HCT116 (cell line): ENCODE measurements around the gene CD320. TPM values are rescaled to one million over a fixed set of nuclear protein-coding genes. Genes with fewer than 3 reads are reported as not detected.

ENCODE experiments used
- ATAC-seq: fragments of 200-7000 bp; cut with Tn5 transposase; 2 replicates; pipeline ENCODE4 v1.9.1; 2020; ENCODE audit warnings: mild to moderate bottlenecking, moderate library complexity
- BruUV-seq: library from RNA; stranded (reverse); fragments of 400-500 nt; replicated peaks from 2 replicates; lab custom pipeline; 2021; lab: Mats Ljungman, UMichigan
- CTCF ChIA-PET: fragments of 300-600 bp; sonication (Branson Sonifier 250); formaldehyde crosslinking; loops from one replicate; lab custom pipeline; 2021; ENCODE audit warnings: antibody characterized with exemption; lab: Charles Lee
- POLR2A ChIA-PET: fragments of 300-600, 350-600 bp; sonication (Branson Sonifier 250); formaldehyde crosslinking; loops from one replicate; lab custom pipeline; 2021; ENCODE audit warnings: antibody characterized with exemption; lab: Charles Lee
- RAD21 ChIA-PET, 2 experiments: fragments of 300-600 bp; sonication (Branson Sonifier 250); formaldehyde crosslinking; loops; one replicate each; lab custom pipeline; 2023; ENCODE audit warnings: low total read pairs in 2 of 2; ENCODE audit not compliant: uncharacterized antibody in 2 of 2, unreplicated experiment in 2 of 2, low non-redundant PET in 1 of 2; lab: Charles Lee
- DNase-seq: peaks from one replicate; pipeline ENCODE4 v3.0.0-alpha.2; 2010; ENCODE audit warnings: low read depth, low spot score
- H2AFZ ChIP-seq: fragments of 200-600 bp; shearing (Covaris generic), sonication (generic); 2 replicates; pipeline ENCODE4 v1.6.1; 2017; ENCODE audit warnings: low read depth, mixed run types, mixed read lengths, antibody characterized with exemption, low read length; ENCODE audit not compliant: poor library complexity, severe bottlenecking
- H3K27ac ChIP-seq: 2 replicates; pipeline ENCODE4 v1.5.1; 2012; ENCODE audit warnings: low read depth, low read length
- H3K27me3 ChIP-seq: fragments of 200-600 bp; sonication (generic); 2 replicates; pipeline ENCODE4 v1.6.1; 2016; ENCODE audit warnings: mixed run types, low read length, mixed read lengths; ENCODE audit not compliant: insufficient read depth
- H3K36me3 ChIP-seq, 2 experiments: fragments of 200-500 bp in 1 of 2; fragments of 200-600 bp in 1 of 2; sonication (Bioruptor generic) in 1 of 2; sonication (generic) in 1 of 2; 2 replicates each; pipeline versions ENCODE4 v1.5.1 to v1.6.1; 2014 to 2016; ENCODE audit warnings: low read length in 2 of 2, inconsistent platforms in 1 of 2, mixed read lengths in 1 of 2, mixed run types in 1 of 2; ENCODE audit not compliant: insufficient read depth in 2 of 2, control insufficient read depth in 1 of 2
- H3K4me1 ChIP-seq, 2 experiments: fragments of 200-600 bp in 1 of 2; sonication (generic) in 1 of 2; 2 replicates each; pipeline versions ENCODE4 v1.5.1 to v1.6.1; 2012 to 2017; ENCODE audit warnings: low read length in 2 of 2, inconsistent platforms in 1 of 2, mild to moderate bottlenecking in 1 of 2, mixed read lengths in 1 of 2, mixed run types in 1 of 2, moderate library complexity in 1 of 2; ENCODE audit not compliant: insufficient read depth in 2 of 2, control insufficient read depth in 1 of 2
- H3K4me2 ChIP-seq: fragments of 200-600 bp; sonication (generic); 2 replicates; pipeline ENCODE4 v1.6.1; 2017; ENCODE audit warnings: mixed run types, low read length, mixed read lengths
- H3K4me3 ChIP-seq, 2 experiments: fragments of 200-600 bp in 1 of 2; sonication (generic) in 1 of 2; replicated peaks in 1 of 2; 2 replicates each; pipeline ENCODE4 v1.5.1; 2011 to 2016; ENCODE audit warnings: low read length in 2 of 2, control low read depth in 1 of 2, low read depth in 1 of 2, mild to moderate bottlenecking in 1 of 2, mixed read lengths in 1 of 2, mixed run types in 1 of 2
- H3K79me2 ChIP-seq: fragments of 200-600 bp; sonication (generic); 2 replicates; pipeline ENCODE4 v1.6.1; 2017; ENCODE audit warnings: mild to moderate bottlenecking, mixed run types, low read length, moderate library complexity, mixed read lengths; ENCODE audit not compliant: insufficient read depth
- H3K9ac ChIP-seq: fragments of 200-600 bp; sonication (generic); 2 replicates; pipeline ENCODE4 v1.6.1; 2016; ENCODE audit warnings: low read length, mixed read lengths
- H3K9me2 ChIP-seq: fragments of 200-600 bp; sonication (generic), shearing (Covaris generic); 2 replicates; pipeline ENCODE4 v1.6.1; 2017; ENCODE audit warnings: mixed run types, mild to moderate bottlenecking, moderate library complexity; ENCODE audit not compliant: insufficient read depth
- H3K9me3 ChIP-seq, 2 experiments: fragments of 200-500 bp in 1 of 2; fragments of 200-600 bp in 1 of 2; sonication (Bioruptor generic) in 1 of 2; sonication (generic) in 1 of 2; 2 replicates each; pipeline ENCODE4 v1.6.1; 2014 to 2017; ENCODE audit warnings: low read length in 2 of 2, mixed read lengths in 2 of 2, inconsistent platforms in 1 of 2, low read depth in 1 of 2, mild to moderate bottlenecking in 1 of 2, mixed run types in 1 of 2, moderate library complexity in 1 of 2; ENCODE audit not compliant: control insufficient read depth in 1 of 2, insufficient read depth in 1 of 2
- H4K20me1 ChIP-seq: fragments of 200-600 bp; sonication (generic), shearing (Covaris generic); 2 replicates; pipeline ENCODE4 v1.6.1; 2017; ENCODE audit warnings: mixed run types, mild to moderate bottlenecking, moderate library complexity; ENCODE audit not compliant: insufficient read depth
- CEBPB ChIP-seq: IDR thresholded peaks from 2 replicates; pipeline ENCODE4 v1.6.1; 2012; ENCODE audit warnings: low read depth
- EGR1 ChIP-seq: IDR thresholded peaks from 2 replicates; pipeline ENCODE4 v1.6.1; 2012; ENCODE audit warnings: low read depth
- EZH2 ChIP-seq: fragments of 200-600 bp; sonication (generic); IDR thresholded peaks from 2 replicates; pipeline ENCODE4 v1.6.1; 2017; ENCODE audit warnings: antibody characterized with exemption, mixed run types
- EZH2phosphoT487 ChIP-seq: fragments of 200-600 bp; IDR thresholded peaks from 2 replicates; pipeline ENCODE4 v1.6.1; 2018; ENCODE audit warnings: antibody characterized with exemption, borderline replicate concordance
- JUND ChIP-seq: IDR thresholded peaks from 2 replicates; pipeline ENCODE4 v1.6.1; 2012
- MAX ChIP-seq: IDR thresholded peaks from 2 replicates; pipeline ENCODE4 v1.6.1; 2012
- POLR2A ChIP-seq: IDR thresholded peaks from 2 replicates; pipeline ENCODE4 v1.7.0; 2011; ENCODE audit warnings: borderline replicate concordance; ENCODE audit not compliant: insufficient read depth, insufficient read length; ENCODE audit errors: extremely low read depth
- POLR2AphosphoS5 ChIP-seq: IDR thresholded peaks from 2 replicates; pipeline ENCODE4 v1.6.1; 2011; ENCODE audit warnings: mild to moderate bottlenecking, low read depth, low read length, moderate library complexity
- RAD21 ChIP-seq: IDR thresholded peaks from 2 replicates; pipeline ENCODE4 v1.6.1; 2012; ENCODE audit warnings: low read depth, mild to moderate bottlenecking
- SP1 ChIP-seq: IDR thresholded peaks from 2 replicates; pipeline ENCODE4 v1.6.1; 2012; ENCODE audit warnings: low read depth
- SRF ChIP-seq: IDR thresholded peaks from 2 replicates; pipeline ENCODE4 v1.6.1; 2012; ENCODE audit warnings: low read depth
- TCF7L2 ChIP-seq: IDR thresholded peaks from 2 replicates; pipeline ENCODE4 v1.7.0; 2011; ENCODE audit warnings: borderline replicate concordance, inconsistent platforms; ENCODE audit not compliant: insufficient read depth, insufficient read length; ENCODE audit errors: extremely low read depth
- YY1 ChIP-seq: IDR thresholded peaks from 2 replicates; pipeline ENCODE4 v1.6.1; 2011; ENCODE audit warnings: low read length, low read depth, moderate library complexity, mild to moderate bottlenecking; ENCODE audit not compliant: insufficient replicate concordance; ENCODE audit errors: extremely low read depth
- ZFX ChIP-seq: fragments of 450-650 bp; IDR thresholded peaks from 2 replicates; pipeline ENCODE4 v1.6.1; 2017
- intact Hi-C: fragments of 100-400 bp; cut with micrococcal nuclease; formaldehyde crosslinking; loops from 2 replicates; pipeline ENCODE4 v1.10.0; 2022
- total RNA-seq: library from RNA; stranded (reverse); gene quantifications from one replicate; pipeline ENCODE4 v1.2.1, GENCODE V29; 2021; ENCODE audit not compliant: unreplicated experiment
- TF ChIP-seq, protein P1 (sequence below): IDR thresholded peaks from 2 replicates; pipeline ENCODE4 v1.6.1; 2011; ENCODE audit warnings: mild to moderate bottlenecking, low read length, moderate library complexity; ENCODE audit not compliant: insufficient replicate concordance; ENCODE audit errors: extremely low read depth
- TF ChIP-seq, protein P2 (sequence below): IDR thresholded peaks from 2 replicates; pipeline ENCODE4 v1.6.1; 2012

The CD320 gene
- total RNA-seq, 1 experiment from 2014 or later, result 86.2 TPM

- peak overlapping the region; percentile 87 for H3K9ac ChIP-seq
- no peaks in the 10 kb centered on the region for H4K20me1 ChIP-seq
- H3K4me3 ChIP-seq, result peak overlapping the region; percentile 76 to 77
- intact Hi-C loops, result no loop called here
- DNase-seq (no peak), ATAC-seq (no peak)
- peak overlapping the region; percentile 94 for H3K4me2 ChIP-seq
- H3K27ac ChIP-seq, result peak overlapping the region; percentile 86
- H3K9me3 ChIP-seq, result no peaks in the 10 kb centered on the region
- no peak overlapping the region for H2AFZ ChIP-seq
- ChIA-PET POLR2A (interaction anchor here (0.7 to 1.3 kb wide), 2 partner anchors 13 to 363 kb away, joined by 3 read pairs; no protein-coding TSS in a partner anchor), RAD21 (no interaction called here), CTCF (no interaction called here)
- BruUV-seq, result TSS peak; percentile 53
- H3K36me3 ChIP-seq, result peaks cover 7 to 11% of the 10 kb centered on the region in 2 experiments; a peak in 3 of 4 replicates
- H3K4me1 ChIP-seq, result peaks cover 24 to 70% of the 10 kb centered on the region in 2 experiments
- no peaks in the 10 kb centered on the region for H3K9me2 ChIP-seq
- H3K79me2 ChIP-seq, result peaks cover 32% of the 10 kb centered on the region
- no peaks in the 10 kb centered on the region for H3K27me3 ChIP-seq
- no peak for TF ChIP-seq POLR2A
- no peak for TF ChIP-seq MAX
- TF ChIP-seq TCF7L2, result no peak
- no peak for TF ChIP-seq CEBPB
These were observed 1.7 kb downstream of the CD320 start for GRCh38 chr19:8306235-8307054.

DNA sequence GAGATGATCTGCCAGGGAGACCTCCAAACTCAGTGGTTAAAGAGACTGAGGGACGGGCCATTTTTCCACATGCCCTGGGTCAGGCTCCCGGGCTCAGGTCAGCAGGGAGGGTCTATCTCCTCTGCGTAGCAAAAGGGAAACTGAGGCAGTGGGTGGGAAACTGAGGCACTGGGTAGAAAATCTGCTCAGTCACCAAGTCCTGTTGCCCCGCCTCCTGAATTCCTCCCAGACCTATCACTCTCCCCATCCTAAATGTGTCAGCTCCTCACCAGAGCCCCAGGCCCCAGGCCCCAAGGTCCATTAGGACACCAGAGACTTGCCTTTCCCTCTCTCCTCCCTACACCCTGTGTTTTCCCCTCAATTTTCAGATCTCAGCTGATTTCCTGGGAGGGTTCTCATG lies 2.4 kb downstream of the CD320 start:
- H3K4me2 ChIP-seq, result peak overlapping the region; percentile 94
- TF ChIP-seq SP1 (no peak), YY1 (no peak), RAD21 (no peak), EZH2phosphoT487 (no peak), JUND (no peak), EZH2 (no peak), POLR2AphosphoS5 (no peak), EGR1 (no peak), SRF (no peak), ZFX (no peak)
- TF ChIP-seq, protein P1, sequence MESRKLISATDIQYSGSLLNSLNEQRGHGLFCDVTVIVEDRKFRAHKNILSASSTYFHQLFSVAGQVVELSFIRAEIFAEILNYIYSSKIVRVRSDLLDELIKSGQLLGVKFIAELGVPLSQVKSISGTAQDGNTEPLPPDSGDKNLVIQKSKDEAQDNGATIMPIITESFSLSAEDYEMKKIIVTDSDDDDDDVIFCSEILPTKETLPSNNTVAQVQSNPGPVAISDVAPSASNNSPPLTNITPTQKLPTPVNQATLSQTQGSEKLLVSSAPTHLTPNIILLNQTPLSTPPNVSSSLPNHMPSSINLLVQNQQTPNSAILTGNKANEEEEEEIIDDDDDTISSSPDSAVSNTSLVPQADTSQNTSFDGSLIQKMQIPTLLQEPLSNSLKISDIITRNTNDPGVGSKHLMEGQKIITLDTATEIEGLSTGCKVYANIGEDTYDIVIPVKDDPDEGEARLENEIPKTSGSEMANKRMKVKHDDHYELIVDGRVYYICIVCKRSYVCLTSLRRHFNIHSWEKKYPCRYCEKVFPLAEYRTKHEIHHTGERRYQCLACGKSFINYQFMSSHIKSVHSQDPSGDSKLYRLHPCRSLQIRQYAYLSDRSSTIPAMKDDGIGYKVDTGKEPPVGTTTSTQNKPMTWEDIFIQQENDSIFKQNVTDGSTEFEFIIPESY, result no peak
- TF ChIP-seq, protein P2, sequence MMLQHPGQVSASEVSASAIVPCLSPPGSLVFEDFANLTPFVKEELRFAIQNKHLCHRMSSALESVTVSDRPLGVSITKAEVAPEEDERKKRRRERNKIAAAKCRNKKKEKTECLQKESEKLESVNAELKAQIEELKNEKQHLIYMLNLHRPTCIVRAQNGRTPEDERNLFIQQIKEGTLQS, result no peak

More for the DNA sequence above, 2.4 kb downstream of the CD320 start:
- peaks cover 24 to 70% of the 10 kb centered on the region in 2 experiments for H3K4me1 ChIP-seq
- H3K9ac ChIP-seq, result 0 out of 2 replicates have a peak overlapping the region, but pooled peaks have one; percentile 87
- H3K9me3 ChIP-seq, result no peaks in the 10 kb centered on the region
- ATAC-seq (no peak), DNase-seq (no peak)
- ChIA-PET CTCF (no interaction called here), RAD21 (no interaction called here), POLR2A (interaction anchor here (1.3 kb wide), 1 partner anchor 14 kb away, joined by 3 read pairs; no protein-coding TSS in a partner anchor)
- H3K79me2 ChIP-seq, result peaks cover 32% of the 10 kb centered on the region
- H3K36me3 ChIP-seq, result peaks cover 4 to 8% of the 10 kb centered on the region in 2 experiments; a peak in 3 of 4 replicates
- no peak overlapping the region for H3K4me3 ChIP-seq
- intact Hi-C loops, result no loop called here
- peak overlapping the region; percentile 86 for H3K27ac ChIP-seq
- no peaks in the 10 kb centered on the region for H3K27me3 ChIP-seq
- H2AFZ ChIP-seq, result no peak overlapping the region
- no peaks in the 10 kb centered on the region for H4K20me1 ChIP-seq
- BruUV-seq, result no TSS peak
- H3K9me2 ChIP-seq, result no peaks in the 10 kb centered on the region
